Loucy (cell line): Measurements from ENCODE around the gene HSD11B2.

Source experiments
- CTCF ChIP-seq: fragments of 200-600 bp; sonication (generic); conservative IDR thresholded peaks from 2 replicates; pipeline ENCODE4 v1.5.1; 2014; ENCODE audit warnings: mild to moderate bottlenecking, antibody characterized with exemption, low read length
- EZH2phosphoT487 ChIP-seq: fragments of 200-600 bp; IDR thresholded peaks from 2 replicates; pipeline ENCODE4 v1.6.1; 2018; ENCODE audit warnings: antibody characterized with exemption, mild to moderate bottlenecking, moderate library complexity, borderline replicate concordance

GRCh38 chr16:67396159-67397035 lies 34.5 kb upstream of the HSD11B2 start:
- TF ChIP-seq CTCF (no peak), EZH2phosphoT487 (no peak)
